ENCODE data around the gene KLHL1.

KLHL1 gene

DNA sequence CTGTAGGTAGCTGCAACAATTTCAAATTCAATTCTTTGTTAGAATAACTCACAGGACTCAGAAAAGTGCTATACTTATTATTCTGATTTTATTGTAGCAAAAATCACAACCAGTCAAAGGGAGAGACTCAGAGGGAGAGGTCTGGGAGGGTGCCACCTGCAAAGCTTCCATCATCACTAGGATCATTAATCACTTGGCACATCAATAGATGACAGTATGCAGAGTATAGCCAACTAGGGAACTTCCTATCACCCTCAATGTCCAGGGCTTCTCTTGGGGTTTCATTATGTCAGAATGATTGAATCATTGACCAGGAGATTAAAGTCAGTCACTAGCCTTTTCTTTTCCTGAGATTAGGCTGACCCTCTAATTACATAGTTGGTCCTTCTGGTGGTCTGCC, 432.0 kb downstream of the KLHL1 start:
- no peak for DNase-seq

- no peak for DNase-seq
Measured at GRCh38 chr13:69660155-69660554, 448.1 kb downstream of the KLHL1 start.

GRCh38 chr13:69657676-69658075, 450.6 kb downstream of the KLHL1 start:
- DNase-seq = no peak

DNA sequence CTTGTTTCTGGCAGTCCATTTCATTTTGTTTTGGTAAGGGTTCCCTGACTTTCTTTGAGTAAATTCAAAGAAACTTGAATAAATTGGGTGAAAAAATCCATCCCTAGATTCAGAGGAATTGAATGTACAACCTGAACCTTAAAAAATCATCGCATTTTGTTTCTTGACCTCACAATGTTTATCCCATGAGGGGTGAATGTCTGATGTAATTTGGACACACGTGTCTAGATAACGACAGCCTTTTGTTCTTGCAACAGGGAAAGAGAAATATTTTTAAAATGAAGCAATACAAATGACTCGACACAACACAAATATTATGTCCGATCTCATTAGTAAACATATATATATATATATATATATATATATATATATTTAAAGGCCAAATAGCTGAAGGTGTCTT, 453.9 kb downstream of the KLHL1 start:
- no peak for DNase-seq

Data from NCI-H2081 (cell line).